ENCODE data around the gene CRYM. TPM values are rescaled to one million over a fixed set of nuclear protein-coding genes. Genes with fewer than 3 reads are reported as not detected.
"Not testable (repeated sequence)": the region's sequence is repeated elsewhere in the genome, so short reads cannot be mapped to it uniquely, and the experiment has no call there.

The CRYM gene
- total RNA-seq, 2 donors from 2014 or later, result 14.2 to 21.0 TPM

GRCh38 chr16:21301168-21301894 is 23.2 kb upstream of the CRYM start:
- no peak overlapping the region for H3K9ac ChIP-seq (ENCODE audit: extremely low read depth, low read length, poor library complexity, severe bottlenecking)

GRCh38 chr16:21300309-21301167 is 22.4 kb upstream of the CRYM start:
- Mint-ChIP-seq H3K4me3 (peak overlapping the region; percentile 69), H3K36me3 (ENCODE audit: low read depth) (no peaks in the 10 kb centered on the region), H3K9me3 (no peaks in the 10 kb centered on the region), H3K4me1 (peaks cover 15% of the 10 kb centered on the region), H3K27me3 (ENCODE audit: insufficient read depth) (peaks cover 73% of the 10 kb centered on the region), H3K27ac (no peak overlapping the region)
- Histone ChIP-seq H3K27me3 (ENCODE audit: control insufficient read depth, insufficient read depth, low read length, poor library complexity, severe bottlenecking) (peaks cover 30% of the 10 kb centered on the region), H3K9ac (ENCODE audit: extremely low read depth, low read length, poor library complexity, severe bottlenecking) (no peak overlapping the region), H3K36me3 (ENCODE audit: control insufficient read depth, insufficient read depth, low read length) (no peaks in the 10 kb centered on the region), H3K27ac (ENCODE audit: low read depth, low read length) (no peak overlapping the region), H3K4me1 (ENCODE audit: control insufficient read depth, insufficient read depth, low read length) (peaks cover 4% of the 10 kb centered on the region), H3K9me3 (ENCODE audit: control insufficient read depth, low read length) (no peaks in the 10 kb centered on the region), H3K4me3 (ENCODE audit: low read length) (peak overlapping the region; percentile 87)
- peak; percentile 93 for TF ChIP-seq CTCF (conservative IDR thresholded peaks at IDR 0.05)
- DNase-seq, result peak; percentile 95
- 4% methylated on average over 20 to 36 of the region's 36 CpGs for WGBS, 2 experiments (ENCODE audit: insufficient coverage in 1 of 2, insufficient read length in 1 of 2)

More at GRCh38 chr16:21301168-21301894, 23.2 kb upstream of the CRYM start:
- Mint-ChIP-seq H3K9me3 (no peaks in the 10 kb centered on the region), H3K36me3 (ENCODE audit: low read depth) (no peaks in the 10 kb centered on the region), H3K4me3 (peak overlapping the region; percentile 69), H3K4me1 (peaks cover 15% of the 10 kb centered on the region), H3K27me3 (ENCODE audit: insufficient read depth) (peaks cover 81% of the 10 kb centered on the region), H3K27ac (no peak overlapping the region)
- Histone ChIP-seq H3K36me3 (ENCODE audit: control insufficient read depth, insufficient read depth, low read length) (no peaks in the 10 kb centered on the region), H3K9me3 (ENCODE audit: control insufficient read depth, low read length) (no peaks in the 10 kb centered on the region), H3K4me1 (ENCODE audit: control insufficient read depth, insufficient read depth, low read length) (peaks cover 4% of the 10 kb centered on the region), H3K4me3 (ENCODE audit: low read length) (peak overlapping the region; percentile 87), H3K27me3 (ENCODE audit: control insufficient read depth, insufficient read depth, low read length, poor library complexity, severe bottlenecking) (peaks cover 38% of the 10 kb centered on the region), H3K27ac (ENCODE audit: low read depth, low read length) (no peak overlapping the region)
- TF ChIP-seq CTCF (conservative IDR thresholded peaks at IDR 0.05), result peak; percentile 42
- peak; percentile 92 for DNase-seq
- WGBS, 2 experiments (ENCODE audit: insufficient coverage in 1 of 2, insufficient read length in 1 of 2), result 1% methylated on average over 24 to 58 of the region's 60 CpGs

GRCh38 chr16:21289789-21290188 is 11.7 kb upstream of the CRYM start:
- not testable (repeated sequence) for DNase-seq; H3K27ac ChIP-seq (ENCODE audit: low read depth, low read length); H3K27ac Mint-ChIP-seq; H3K4me1 Mint-ChIP-seq; H3K9ac ChIP-seq (ENCODE audit: extremely low read depth, low read length, poor library complexity, severe bottlenecking); H3K36me3 ChIP-seq (ENCODE audit: control insufficient read depth, insufficient read depth, low read length); H3K4me3 ChIP-seq (ENCODE audit: low read length); H3K4me1 ChIP-seq (ENCODE audit: control insufficient read depth, insufficient read depth, low read length); H3K36me3 Mint-ChIP-seq (ENCODE audit: low read depth); H3K9me3 ChIP-seq (ENCODE audit: control insufficient read depth, low read length); H3K4me3 Mint-ChIP-seq
- H3K9me3 Mint-ChIP-seq, result peaks cover 16% of the 10 kb centered on the region
- H3K27me3 Mint-ChIP-seq (ENCODE audit: insufficient read depth), result peaks cover 54% of the 10 kb centered on the region
- 92 to 100% methylated on average over 1 to 3 of the region's 3 CpGs for WGBS, 2 experiments (ENCODE audit: insufficient coverage in 1 of 2, insufficient read length in 1 of 2)
- H3K27me3 ChIP-seq (ENCODE audit: control insufficient read depth, insufficient read depth, low read length, poor library complexity, severe bottlenecking), result peaks cover 22% of the 10 kb centered on the region
